ENCODE data around the gene PRTN3. TPM values are rescaled to one million over a fixed set of nuclear protein-coding genes. Genes with fewer than 3 reads are reported as not detected.

PRTN3 gene
- total and polyA plus RNA-seq, 2 experiments from 2014 or later, result not detected

DNA sequence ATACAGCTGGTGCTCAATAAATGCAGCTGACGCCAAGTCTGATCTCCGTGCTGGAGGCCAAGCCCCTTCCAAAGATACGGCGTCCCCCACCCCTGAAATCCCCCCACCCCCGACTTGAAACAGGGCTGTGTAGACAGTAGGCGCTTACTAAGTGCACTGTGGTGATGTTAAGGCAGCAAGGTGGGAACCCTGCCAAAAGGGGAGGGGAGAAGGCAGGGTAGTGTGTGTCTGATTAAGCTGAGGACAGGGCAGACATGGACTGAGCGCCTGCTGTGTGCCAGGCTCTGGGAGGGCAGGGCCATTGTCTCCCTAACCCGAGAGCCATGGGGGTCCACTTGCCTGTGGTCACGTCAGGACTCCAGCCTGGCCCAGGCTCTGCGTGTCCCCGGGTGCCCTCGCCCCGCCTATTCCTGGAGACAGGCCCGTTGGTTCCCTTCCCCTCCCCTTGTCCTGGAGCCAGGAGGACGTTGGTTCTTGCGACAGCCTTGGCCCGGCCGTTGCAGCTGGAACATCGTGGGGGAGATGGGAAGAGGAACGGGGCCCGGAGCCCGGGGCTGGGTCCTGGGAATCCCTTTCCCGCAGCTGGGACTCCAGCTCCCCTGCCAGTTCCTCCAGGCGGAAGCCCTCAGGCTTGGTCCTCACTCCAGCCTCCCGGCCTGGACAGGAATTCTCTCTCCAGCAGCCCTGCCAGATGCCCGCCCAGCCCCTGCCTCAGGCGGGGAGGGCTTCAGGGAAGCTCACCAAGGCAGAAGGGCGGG lies 9.6 kb downstream of the PRTN3 start:
- no peaks in the 10 kb centered on the region for H4K20me1 ChIP-seq (ENCODE audit: insufficient read depth, poor library complexity, severe bottlenecking)
- WGBS (ENCODE audit: low lambda C conversion rate, missing lambda C conversion rate), result 45% methylated on average over 24 of the region's 28 CpGs
- H3K27ac ChIP-seq, result peak overlapping the region; percentile 65
- H3K4me3 ChIP-seq, result no peak overlapping the region
- H2AFZ ChIP-seq, result no peak overlapping the region
- DNase-seq (ENCODE audit: low spot score), result peak; percentile 78
- H3K9me2 ChIP-seq (replicated peaks; ENCODE audit: insufficient read depth), result no peaks in the 10 kb centered on the region
- H3K4me1 ChIP-seq (ENCODE audit: insufficient read depth), result no peaks in the 10 kb centered on the region
- H3K4me2 ChIP-seq, result no peak overlapping the region
- H3K27me3 ChIP-seq, result peaks cover 6% of the 10 kb centered on the region
- H3K9me3 ChIP-seq (ENCODE audit: low read depth), result no peaks in the 10 kb centered on the region
- TF ChIP-seq EZH2phosphoT487 (IDR thresholded peaks at IDR 0.05; ENCODE audit: low read depth, severe bottlenecking, unreplicated experiment) (no peak), EZH2 (IDR thresholded peaks at IDR 0.05; ENCODE audit: borderline replicate concordance) (no peak)
- TF ChIP-seq, protein P1, sequence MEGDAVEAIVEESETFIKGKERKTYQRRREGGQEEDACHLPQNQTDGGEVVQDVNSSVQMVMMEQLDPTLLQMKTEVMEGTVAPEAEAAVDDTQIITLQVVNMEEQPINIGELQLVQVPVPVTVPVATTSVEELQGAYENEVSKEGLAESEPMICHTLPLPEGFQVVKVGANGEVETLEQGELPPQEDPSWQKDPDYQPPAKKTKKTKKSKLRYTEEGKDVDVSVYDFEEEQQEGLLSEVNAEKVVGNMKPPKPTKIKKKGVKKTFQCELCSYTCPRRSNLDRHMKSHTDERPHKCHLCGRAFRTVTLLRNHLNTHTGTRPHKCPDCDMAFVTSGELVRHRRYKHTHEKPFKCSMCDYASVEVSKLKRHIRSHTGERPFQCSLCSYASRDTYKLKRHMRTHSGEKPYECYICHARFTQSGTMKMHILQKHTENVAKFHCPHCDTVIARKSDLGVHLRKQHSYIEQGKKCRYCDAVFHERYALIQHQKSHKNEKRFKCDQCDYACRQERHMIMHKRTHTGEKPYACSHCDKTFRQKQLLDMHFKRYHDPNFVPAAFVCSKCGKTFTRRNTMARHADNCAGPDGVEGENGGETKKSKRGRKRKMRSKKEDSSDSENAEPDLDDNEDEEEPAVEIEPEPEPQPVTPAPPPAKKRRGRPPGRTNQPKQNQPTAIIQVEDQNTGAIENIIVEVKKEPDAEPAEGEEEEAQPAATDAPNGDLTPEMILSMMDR (IDR thresholded peaks at IDR 0.05; ENCODE audit: poor library complexity), result no peak
- no peaks in the 10 kb centered on the region for H3K36me3 ChIP-seq (replicated peaks; ENCODE audit: insufficient read depth, low read depth)
- H3K79me2 ChIP-seq, result no peaks in the 10 kb centered on the region

DNA sequence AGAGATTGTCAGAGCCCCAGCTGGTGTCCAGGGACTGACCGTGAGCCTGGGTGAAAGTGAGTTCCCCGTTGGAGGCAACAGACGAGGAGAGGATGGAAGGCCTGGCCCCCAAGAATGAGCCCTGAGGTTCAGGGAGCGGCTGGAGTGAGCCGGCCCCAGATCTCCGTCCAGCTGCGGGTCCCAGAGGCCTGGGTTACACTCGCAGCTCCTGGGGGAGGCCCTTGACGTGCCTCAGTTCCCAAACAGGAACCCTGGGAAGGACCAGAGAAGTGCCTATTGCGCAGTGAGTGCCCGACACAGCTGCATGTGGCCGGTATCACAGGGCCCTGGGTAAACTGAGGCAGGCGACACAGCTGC lies 10.2 kb downstream of the PRTN3 start:
- no peaks in the 10 kb centered on the region for H3K9me3 ChIP-seq (ENCODE audit: low read depth)
- H3K9me2 ChIP-seq (replicated peaks; ENCODE audit: insufficient read depth), result no peaks in the 10 kb centered on the region
- no peaks in the 10 kb centered on the region for H3K79me2 ChIP-seq
- WGBS (ENCODE audit: low lambda C conversion rate, missing lambda C conversion rate), result 75% methylated on average over 13 of the region's 13 CpGs
- no peaks in the 10 kb centered on the region for H3K4me1 ChIP-seq (ENCODE audit: insufficient read depth)
- no peak overlapping the region for H2AFZ ChIP-seq
- no peak overlapping the region for H3K4me2 ChIP-seq
- no peak for DNase-seq (ENCODE audit: low spot score)
- no peak overlapping the region for H3K4me3 ChIP-seq
- peak overlapping the region; percentile 65 for H3K27ac ChIP-seq
- H4K20me1 ChIP-seq (ENCODE audit: insufficient read depth, poor library complexity, severe bottlenecking), result no peaks in the 10 kb centered on the region
- H3K27me3 ChIP-seq, result peaks cover 6% of the 10 kb centered on the region
- H3K36me3 ChIP-seq (replicated peaks; ENCODE audit: insufficient read depth, low read depth), result no peaks in the 10 kb centered on the region
- TF ChIP-seq, protein P1 (IDR thresholded peaks at IDR 0.05; ENCODE audit: poor library complexity), result no peak
- TF ChIP-seq EZH2phosphoT487 (IDR thresholded peaks at IDR 0.05; ENCODE audit: low read depth, severe bottlenecking, unreplicated experiment) (no peak), EZH2 (IDR thresholded peaks at IDR 0.05; ENCODE audit: borderline replicate concordance) (no peak)

DNA sequence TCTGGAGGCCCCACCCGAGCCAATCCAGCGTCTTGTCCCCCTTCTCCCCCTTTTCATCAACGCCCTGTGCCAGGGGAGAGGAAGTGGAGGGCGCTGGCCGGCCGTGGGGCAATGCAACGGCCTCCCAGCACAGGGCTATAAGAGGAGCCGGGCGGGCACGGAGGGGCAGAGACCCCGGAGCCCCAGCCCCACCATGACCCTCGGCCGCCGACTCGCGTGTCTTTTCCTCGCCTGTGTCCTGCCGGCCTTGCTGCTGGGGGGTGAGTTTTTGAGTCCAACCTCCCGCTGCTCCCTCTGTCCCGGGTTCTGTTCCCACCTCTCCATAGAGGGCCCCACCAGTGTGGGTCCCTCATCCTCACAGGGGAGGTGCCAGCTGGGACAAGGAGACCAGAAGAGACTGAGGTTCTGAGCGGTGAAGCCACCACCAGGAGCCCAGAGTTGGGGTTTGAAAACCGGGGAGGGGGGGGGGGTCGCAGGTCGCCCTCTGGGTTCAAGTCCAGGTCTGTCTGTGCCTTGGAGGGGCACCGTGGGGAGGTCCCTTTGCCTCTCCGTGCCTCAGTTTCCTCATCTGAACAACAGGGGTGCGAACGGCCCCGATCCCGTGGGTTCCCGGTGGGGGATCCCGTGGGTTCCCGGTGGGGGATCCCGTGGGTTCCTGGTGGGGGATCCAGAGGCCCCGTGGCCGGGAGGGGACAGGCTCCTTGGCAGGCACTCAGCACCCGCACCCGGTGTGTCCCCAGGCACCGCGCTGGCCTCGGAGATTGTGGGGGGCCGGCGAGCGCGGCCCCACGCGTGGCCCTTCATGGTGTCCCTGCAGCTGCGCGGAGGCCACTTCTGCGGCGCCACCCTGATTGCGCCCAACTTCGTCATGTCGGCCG lies 11.6 kb downstream of the PRTN3 start, which contains the start of gene ELANE:
Gene ELANE (plus strand): TSS at position 168 of the 878 bp plus-strand sequence. CDS start 26 bp downstream, at position 194.
- H3K27ac ChIP-seq, result peak within 1 kb of the TSS; percentile 65
- no peak within 1 kb of the TSS for H2AFZ ChIP-seq
- DNase-seq (ENCODE audit: low spot score), result peak; percentile 4
- H3K4me1 ChIP-seq (ENCODE audit: insufficient read depth), result no peaks in the 10 kb centered on the region
- no peaks in the 10 kb centered on the region for H4K20me1 ChIP-seq (ENCODE audit: insufficient read depth, poor library complexity, severe bottlenecking)
- H3K36me3 ChIP-seq (replicated peaks; ENCODE audit: insufficient read depth, low read depth), result no peaks in the 10 kb centered on the region
- no peak for TF ChIP-seq EZH2phosphoT487 (IDR thresholded peaks at IDR 0.05; ENCODE audit: low read depth, severe bottlenecking, unreplicated experiment)
- TF ChIP-seq, protein P1 (IDR thresholded peaks at IDR 0.05; ENCODE audit: poor library complexity), result no peak
- TF ChIP-seq EZH2 (IDR thresholded peaks at IDR 0.05; ENCODE audit: borderline replicate concordance), result no peak
- no peaks in the 10 kb centered on the region for H3K9me3 ChIP-seq (ENCODE audit: low read depth)
- H3K79me2 ChIP-seq, result no peaks in the 10 kb centered on the region
- 94% methylated on average over 42 of the region's 55 CpGs for WGBS (ENCODE audit: low lambda C conversion rate, missing lambda C conversion rate)
- H3K27me3 ChIP-seq, result peaks cover 2% of the 10 kb centered on the region
- H3K9me2 ChIP-seq (replicated peaks; ENCODE audit: insufficient read depth), result no peaks in the 10 kb centered on the region
- no peak within 1 kb of the TSS for H3K4me2 ChIP-seq
- H3K4me3 ChIP-seq, result no peak within 1 kb of the TSS

Data from hepatocyte (in vitro differentiated cells).